GM23338 (cell line): ENCODE measurements around the gene PML. TPM values are rescaled to one million over a fixed set of nuclear protein-coding genes. Genes with fewer than 3 reads are reported as not detected.

Experiments used
- ATAC-seq: fragments of 200-7000 bp; cut with Tn5 transposase; 3 replicates; pipeline ENCODE4 v1.9.1; 2020
- DNase-seq: peaks from one replicate; pipeline ENCODE4 v3.0.0-alpha.2; 2015; ENCODE audit warnings: low spot score
- H2AFZ ChIP-seq: fragments of 200-600 bp; sonication (generic); 2 replicates; pipeline ENCODE4 v1.8.0; 2016; ENCODE audit warnings: antibody characterized with exemption, mild to moderate bottlenecking, moderate library complexity
- H3F3A ChIP-seq: fragments of 200-600 bp; sonication (generic); replicated peaks from 2 replicates; pipeline ENCODE4 v1.8.0; 2017; ENCODE audit warnings: antibody characterized with exemption, mixed run types, low read depth
- H3K27ac ChIP-seq: fragments of 200-600 bp; sonication (generic); 2 replicates; pipeline ENCODE4 v1.6.1; 2016; ENCODE audit warnings: low read depth
- H3K27me3 ChIP-seq: fragments of 200-600 bp; sonication (generic); 2 replicates; pipeline ENCODE4 v1.8.0; 2016; ENCODE audit warnings: mild to moderate bottlenecking, mixed run types, moderate library complexity; ENCODE audit not compliant: insufficient read depth
- H3K36me3 ChIP-seq: fragments of 200-600 bp; sonication (generic); 2 replicates; pipeline ENCODE4 v1.8.0; 2016; ENCODE audit warnings: mild to moderate bottlenecking; ENCODE audit not compliant: insufficient read depth
- H3K4me1 ChIP-seq: fragments of 200-600 bp; sonication (generic); 2 replicates; pipeline ENCODE4 v1.8.0; 2016; ENCODE audit warnings: mild to moderate bottlenecking, moderate library complexity; ENCODE audit not compliant: insufficient read depth
- H3K4me2 ChIP-seq: fragments of 200-600 bp; sonication (generic); 2 replicates; pipeline ENCODE4 v1.7.1; 2017; ENCODE audit warnings: mixed run types
- H3K4me3 ChIP-seq: fragments of 200-600 bp; sonication (generic); 2 replicates; pipeline ENCODE4 v1.6.1; 2016; ENCODE audit warnings: mixed run types
- H3K79me2 ChIP-seq: fragments of 200-600 bp; sonication (generic); replicated peaks from 2 replicates; pipeline ENCODE4 v1.8.0; 2017; ENCODE audit warnings: mild to moderate bottlenecking; ENCODE audit not compliant: insufficient read depth
- H3K9me2 ChIP-seq: fragments of 200-600 bp; sonication (generic); 2 replicates; pipeline ENCODE4 v1.8.0; 2017; ENCODE audit not compliant: insufficient read depth
- H4K20me1 ChIP-seq: fragments of 200-600 bp; sonication (generic); replicated peaks from 2 replicates; pipeline ENCODE4 v1.8.0; 2017; ENCODE audit warnings: mild to moderate bottlenecking; ENCODE audit not compliant: insufficient read depth
- H3K27ac Mint-ChIP-seq: 2 replicates; pipeline ENCODE4 v1.8.0; 2020; ENCODE audit warnings: inconsistent platforms, mild to moderate bottlenecking, moderate library complexity, mixed read lengths
- H3K27me3 Mint-ChIP-seq: 3 replicates; pipeline ENCODE4 v1.8.0; 2022; ENCODE audit warnings: low read depth, mild to moderate bottlenecking, moderate library complexity, mixed read lengths, inconsistent platforms; ENCODE audit not compliant: insufficient read depth, poor library complexity
- H3K36me3 Mint-ChIP-seq: 3 replicates; pipeline ENCODE4 v1.8.0; 2021; ENCODE audit warnings: low read depth, mild to moderate bottlenecking, inconsistent platforms, moderate library complexity, mixed read lengths
- H3K4me1 Mint-ChIP-seq: 3 replicates; pipeline ENCODE4 v1.8.0; 2020; ENCODE audit warnings: mild to moderate bottlenecking, inconsistent platforms, mixed read lengths
- H3K4me3 Mint-ChIP-seq: 3 replicates; pipeline ENCODE4 v1.8.0; 2021; ENCODE audit warnings: moderate library complexity, mild to moderate bottlenecking, inconsistent platforms, mixed read lengths
- H3K9me3 Mint-ChIP-seq: 3 replicates; pipeline ENCODE4 v1.8.0; 2020; ENCODE audit warnings: moderate library complexity, mild to moderate bottlenecking, inconsistent platforms, mixed read lengths
- CREB1 ChIP-seq: fragments of 250-450 bp; sonication (Bioruptor Pico); IDR thresholded peaks from 2 replicates; pipeline ENCODE4 v1.5.0; 2020; ENCODE audit warnings: low read depth, mild to moderate bottlenecking, moderate library complexity
- ETS1 ChIP-seq: IDR thresholded peaks from 2 replicates; pipeline ENCODE4 v1.6.1; 2016; ENCODE audit warnings: antibody characterized with exemption
- EZH2 ChIP-seq: fragments of 200-600 bp; sonication (generic); IDR thresholded peaks from one replicate; pipeline ENCODE4 v1.8.0; 2017; ENCODE audit warnings: antibody characterized with exemption, mild to moderate bottlenecking, low read depth; ENCODE audit not compliant: unreplicated experiment
- EZH2phosphoT487 ChIP-seq: fragments of 200-600 bp; sonication (generic); IDR thresholded peaks from one replicate; pipeline ENCODE4 v1.8.1; 2018; ENCODE audit warnings: antibody characterized with exemption; ENCODE audit not compliant: unreplicated experiment
- JUNB ChIP-seq: IDR thresholded peaks from one replicate; pipeline ENCODE4 v1.6.1; 2016; ENCODE audit warnings: antibody characterized with exemption; ENCODE audit not compliant: unreplicated experiment
- NANOG ChIP-seq: IDR thresholded peaks from 2 replicates; pipeline ENCODE4 v1.6.1; 2016; ENCODE audit warnings: antibody characterized with exemption, borderline replicate concordance
- POLR2AphosphoS5 ChIP-seq: IDR thresholded peaks from 2 replicates; pipeline ENCODE4 v1.6.1; 2016; ENCODE audit warnings: antibody characterized with exemption, low read depth
- ZNF331 ChIP-seq: fragments of 250-450 bp; sonication (Bioruptor Pico); IDR thresholded peaks from 2 replicates; pipeline ENCODE4 v1.5.0; 2020; ENCODE audit warnings: low read depth, mild to moderate bottlenecking, moderate library complexity
- polyA plus RNA-seq: library from polyadenylated mRNA; unstranded; fragments of >200 nt; fragmentation: Nextera tagmentation; extraction: Ambion mirVana; gene quantifications from 2 replicates; pipeline ENCODE4 v1.2.1, GENCODE V29; 2016
- total RNA-seq: library from RNA; depleted of rRNA; stranded (reverse); fragments of >200 nt; shearing (Covaris generic); gene quantifications from 2 replicates; pipeline ENCODE4 v1.2.3, GENCODE V29; 2014
- TF ChIP-seq, protein P1 (sequence below): IDR thresholded peaks from one replicate; pipeline ENCODE4 v1.6.1; 2018; ENCODE audit warnings: antibody characterized with exemption; ENCODE audit not compliant: unreplicated experiment

Gene PML
- total and polyA plus RNA-seq, 2 experiments from 2014 or later = 19.0 to 73.1 TPM

GRCh38 chr15:73987681-73988444 is 6.7 kb upstream of the PML start:
- H3K36me3 Mint-ChIP-seq = no peaks in the 10 kb centered on the region; the same call in 2 of the 3 replicates
- DNase-seq (no peak), ATAC-seq (no peak)
- Histone ChIP-seq H3K27ac (no peak overlapping the region), H3K9me2 (no peaks in the 10 kb centered on the region), H3K4me2 (no peak overlapping the region), H3K27me3 (no peaks in the 10 kb centered on the region), H3K4me1 (no peaks in the 10 kb centered on the region; the same call in 1 of the 2 replicates), H4K20me1 (no peaks in the 10 kb centered on the region), H3F3A (no peaks in the 10 kb centered on the region), H3K36me3 (no peaks in the 10 kb centered on the region), H2AFZ (no peak overlapping the region), H3K79me2 (no peaks in the 10 kb centered on the region), H3K4me3 (no peak overlapping the region)
- H3K9me3 Mint-ChIP-seq = no peaks in the 10 kb centered on the region
- H3K4me3 Mint-ChIP-seq = no peak overlapping the region; the same call in 2 of the 3 replicates
- no peaks in the 10 kb centered on the region; the same call in 2 of the 3 replicates for H3K4me1 Mint-ChIP-seq
- peaks cover 13% of the 10 kb centered on the region for H3K27me3 Mint-ChIP-seq
- no peak overlapping the region for H3K27ac Mint-ChIP-seq
- TF ChIP-seq, protein P1, sequence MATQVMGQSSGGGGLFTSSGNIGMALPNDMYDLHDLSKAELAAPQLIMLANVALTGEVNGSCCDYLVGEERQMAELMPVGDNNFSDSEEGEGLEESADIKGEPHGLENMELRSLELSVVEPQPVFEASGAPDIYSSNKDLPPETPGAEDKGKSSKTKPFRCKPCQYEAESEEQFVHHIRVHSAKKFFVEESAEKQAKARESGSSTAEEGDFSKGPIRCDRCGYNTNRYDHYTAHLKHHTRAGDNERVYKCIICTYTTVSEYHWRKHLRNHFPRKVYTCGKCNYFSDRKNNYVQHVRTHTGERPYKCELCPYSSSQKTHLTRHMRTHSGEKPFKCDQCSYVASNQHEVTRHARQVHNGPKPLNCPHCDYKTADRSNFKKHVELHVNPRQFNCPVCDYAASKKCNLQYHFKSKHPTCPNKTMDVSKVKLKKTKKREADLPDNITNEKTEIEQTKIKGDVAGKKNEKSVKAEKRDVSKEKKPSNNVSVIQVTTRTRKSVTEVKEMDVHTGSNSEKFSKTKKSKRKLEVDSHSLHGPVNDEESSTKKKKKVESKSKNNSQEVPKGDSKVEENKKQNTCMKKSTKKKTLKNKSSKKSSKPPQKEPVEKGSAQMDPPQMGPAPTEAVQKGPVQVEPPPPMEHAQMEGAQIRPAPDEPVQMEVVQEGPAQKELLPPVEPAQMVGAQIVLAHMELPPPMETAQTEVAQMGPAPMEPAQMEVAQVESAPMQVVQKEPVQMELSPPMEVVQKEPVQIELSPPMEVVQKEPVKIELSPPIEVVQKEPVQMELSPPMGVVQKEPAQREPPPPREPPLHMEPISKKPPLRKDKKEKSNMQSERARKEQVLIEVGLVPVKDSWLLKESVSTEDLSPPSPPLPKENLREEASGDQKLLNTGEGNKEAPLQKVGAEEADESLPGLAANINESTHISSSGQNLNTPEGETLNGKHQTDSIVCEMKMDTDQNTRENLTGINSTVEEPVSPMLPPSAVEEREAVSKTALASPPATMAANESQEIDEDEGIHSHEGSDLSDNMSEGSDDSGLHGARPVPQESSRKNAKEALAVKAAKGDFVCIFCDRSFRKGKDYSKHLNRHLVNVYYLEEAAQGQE = no peak
- no peak for TF ChIP-seq ZNF331 (CRISPR knock-in tag)
- no peak for TF ChIP-seq ETS1
- TF ChIP-seq EZH2 = no peak

DNA sequence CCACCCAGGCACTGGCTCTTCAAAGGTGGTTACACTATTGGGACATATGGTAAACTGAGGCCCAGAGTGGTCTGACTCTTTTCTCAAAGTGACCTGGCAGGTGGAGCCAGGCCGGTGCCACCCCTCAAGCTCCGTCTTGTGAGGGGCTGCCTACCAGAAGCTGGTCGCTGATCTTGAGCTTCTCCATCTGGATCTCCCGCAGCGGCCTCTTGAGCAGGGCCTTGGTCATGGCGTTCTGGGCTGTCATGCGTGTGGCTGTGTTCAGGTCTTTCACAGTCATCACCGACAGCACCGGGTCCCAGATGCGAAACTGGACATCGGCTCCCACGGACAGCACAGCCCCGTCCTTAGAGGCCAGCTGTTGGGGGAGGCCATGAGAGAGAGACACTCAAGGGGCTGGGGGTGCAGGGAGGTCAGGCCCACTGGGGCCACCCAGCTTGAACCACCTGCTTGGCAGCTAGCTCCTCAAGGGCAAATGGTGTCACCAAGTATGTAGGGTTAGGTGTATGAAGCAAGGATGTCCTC is 6.0 kb upstream of the PML start:
- no peaks in the 10 kb centered on the region for H3K9me3 Mint-ChIP-seq
- Histone ChIP-seq H3K79me2 (no peaks in the 10 kb centered on the region), H3K4me1 (no peaks in the 10 kb centered on the region; the same call in 1 of the 2 replicates), H3K27ac (no peak overlapping the region), H3K4me2 (no peak overlapping the region), H2AFZ (no peak overlapping the region), H4K20me1 (no peaks in the 10 kb centered on the region), H3K4me3 (no peak overlapping the region), H3K27me3 (peaks cover 4% of the 10 kb centered on the region; the same call in 1 of the 2 replicates), H3K36me3 (no peaks in the 10 kb centered on the region), H3F3A (no peaks in the 10 kb centered on the region), H3K9me2 (no peaks in the 10 kb centered on the region)
- no peak overlapping the region for H3K4me3 Mint-ChIP-seq
- no peaks in the 10 kb centered on the region; the same call in 2 of the 3 replicates for H3K4me1 Mint-ChIP-seq
- H3K27me3 Mint-ChIP-seq = peaks cover 15% of the 10 kb centered on the region
- no peak for ATAC-seq
- TF ChIP-seq, protein P1 = no peak
- TF ChIP-seq JUNB = no peak
- no peak for TF ChIP-seq POLR2AphosphoS5
- TF ChIP-seq ZNF331 (CRISPR knock-in tag) = no peak
- TF ChIP-seq CREB1 (CRISPR knock-in tag) = no peak
- TF ChIP-seq NANOG = no peak
- TF ChIP-seq EZH2phosphoT487 = no peak
- no peak for TF ChIP-seq EZH2
- H3K27ac Mint-ChIP-seq = no peak overlapping the region
- no peak for DNase-seq
- H3K36me3 Mint-ChIP-seq = no peaks in the 10 kb centered on the region; the same call in 2 of the 3 replicates
